ENCODE results near the gene COL24A1.

GRCh38 chr1:86150553-86151055 is 6.0 kb downstream of the COL24A1 start:
- TF ChIP-seq POLR2A (IDR thresholded peaks at IDR 0.05) (no peak), EP300 (IDR thresholded peaks at IDR 0.05) (no peak)
